COLO668 (cell line): ENCODE results near the gene PUS7L.
"Not testable (repeated sequence)": the region's sequence is repeated elsewhere in the genome, so short reads cannot be mapped to it uniquely, and the experiment has no call there.

Experiments
- DNase-seq: peaks from one replicate; lab custom pipeline; 2025; ENCODE audit not compliant: unreplicated experiment; lab: John Stamatoyannopoulos, UW

The PUS7L gene

GRCh38 chr12:43758728-43759563 lies at the start of gene PUS7L, which contains the start of gene IRAK4:
Gene PUS7L (minus strand): TSS chr12:43758790. CDS start chr12:43755245, 3,545 bp downstream.
Gene IRAK4 (plus strand): TSS chr12:43758951. CDS start chr12:43768112, 9,161 bp downstream.
- DNase-seq = peak; percentile 93

- DNase-seq = no peak
Observed at GRCh38 chr12:43807386-43807785, 48.8 kb upstream of the PUS7L start.

- no peak for DNase-seq
Observed at GRCh38 chr12:43806737-43807072, 48.1 kb upstream of the PUS7L start.

- peak; percentile 83 for DNase-seq
Observed at GRCh38 chr12:43805860-43806736, 47.5 kb upstream of the PUS7L start, which contains the start of gene TWF1. Gene TWF1 (minus strand): TSS chr12:43806317. CDS start chr12:43806245, 72 bp downstream.

- DNase-seq = no peak
Observed at GRCh38 chr12:43805149-43805859, 46.7 kb upstream of the PUS7L start.

GRCh38 chr12:43797561-43798217 lies 39.1 kb upstream of the PUS7L start:
- no peak for DNase-seq

- DNase-seq = no peak
Observed at GRCh38 chr12:43795716-43796280, 37.2 kb upstream of the PUS7L start.

- no peak for DNase-seq
Observed at GRCh38 chr12:43789941-43790340, 31.4 kb upstream of the PUS7L start.

GRCh38 chr12:43786899-43787693 lies 28.5 kb upstream of the PUS7L start:
- no peak for DNase-seq

- no peak for DNase-seq
Observed at GRCh38 chr12:43776498-43776897, 17.9 kb upstream of the PUS7L start.

- no peak for DNase-seq
Observed at GRCh38 chr12:43766291-43766690, 7.7 kb upstream of the PUS7L start.

- no peak for DNase-seq
Observed at GRCh38 chr12:43764528-43764927, 5.9 kb upstream of the PUS7L start.

GRCh38 chr12:43763769-43764168 lies 5.2 kb upstream of the PUS7L start:
- no peak for DNase-seq

GRCh38 chr12:43762596-43762995 lies 4.0 kb upstream of the PUS7L start:
- no peak for DNase-seq

GRCh38 chr12:43761500-43761899 lies 2.9 kb upstream of the PUS7L start:
- no peak for DNase-seq

GRCh38 chr12:43760396-43760795 lies 1.8 kb upstream of the PUS7L start:
- no peak for DNase-seq

GRCh38 chr12:43758247-43758727 lies 303 bp downstream of the PUS7L start:
- DNase-seq = peak; percentile 19

- DNase-seq = no peak
Observed at GRCh38 chr12:43754015-43754414, 4.6 kb downstream of the PUS7L start.

GRCh38 chr12:43751360-43751759 lies 7.2 kb downstream of the PUS7L start:
- DNase-seq = not testable (repeated sequence)
